Heart right ventricle (tissue), 16 donors: ENCODE measurements around the gene EVX2. TPM values are rescaled to one million over a fixed set of nuclear protein-coding genes. Genes with fewer than 3 reads are reported as not detected.

Experiments
- ATAC-seq, 8 donors: fragments of 200-7000 bp; cut with Tn5 transposase; one replicate each; pipeline ENCODE4 v1.9.1; 2020; ENCODE audit warnings: mild to moderate bottlenecking in 8 of 8, moderate library complexity in 8 of 8, moderate number of reproducible peaks in 1 of 8
- DNase-seq, 2 donors: peaks; one replicate each; pipeline ENCODE4 v3.0.0-alpha.2; 2020
- H3K27ac ChIP-seq, 10 donors: fragments of 200-600 bp; sonication (generic) in 2 of 10; one replicate each; pipeline versions ENCODE4 v1.5.0 to v1.8.0; 2020 to 2022; ENCODE audit warnings: mild to moderate bottlenecking in 3 of 10
- H3K27me3 ChIP-seq, 7 donors: fragments of 200-600 bp; one replicate each; pipeline ENCODE4 v1.8.0; 2021 to 2022; ENCODE audit warnings: mild to moderate bottlenecking in 2 of 7
- H3K36me3 ChIP-seq, 9 donors: fragments of 200-600 bp; sonication (generic) in 1 of 9; one replicate each; pipeline versions ENCODE4 v1.5.0 to v1.8.0; 2020 to 2022; ENCODE audit warnings: mild to moderate bottlenecking in 2 of 9
- H3K4me1 ChIP-seq, 9 donors: fragments of 200-600 bp; sonication (generic) in 1 of 9; one replicate each; pipeline versions ENCODE4 v1.5.0 to v1.8.0; 2020 to 2022; ENCODE audit warnings: mild to moderate bottlenecking in 4 of 9
- H3K4me3 ChIP-seq, 10 donors: fragments of 200-600 bp; sonication (generic) in 2 of 10; one replicate each; pipeline versions ENCODE4 v1.5.0 to v1.8.0; 2020 to 2022; ENCODE audit warnings: mild to moderate bottlenecking in 7 of 10, moderate library complexity in 2 of 10
- H3K9me3 ChIP-seq, 11 donors: fragments of 200-600 bp in 10 of 11; sonication (generic) in 2 of 11; one replicate each; pipeline versions ENCODE4 v1.5.0 to v1.8.0; 2013 to 2022; ENCODE audit warnings: mild to moderate bottlenecking in 2 of 11, control low read depth in 1 of 11, moderate library complexity in 1 of 11
- CTCF ChIP-seq, 9 donors: fragments of 200-600 bp; sonication (generic) in 2 of 9; IDR thresholded peaks; one replicate each; pipeline versions ENCODE4 v1.5.0 to v1.8.0; 2021 to 2022; ENCODE audit warnings: antibody characterized with exemption in 9 of 9, mild to moderate bottlenecking in 5 of 9, moderate library complexity in 1 of 9
- WGBS, 2 donors: extraction: QIAGEN DNeasy Blood & Tissue Kit; methylation state at CpG; one replicate each; pipeline ENCODE4 v1.1.7; 2013; ENCODE audit warnings: inconsistent platforms in 1 of 2; 5-methylcytosine and 5-hydroxymethylcytosine counted together
- intact Hi-C, 10 donors: fragments of 100-400 bp; cut with DNase I; formaldehyde crosslinking; loops; one replicate each; pipeline versions ENCODE4 v1.11.1 to v1.14.2; 2022
- polyA plus RNA-seq, 2 donors: library from polyadenylated mRNA; stranded (reverse); fragments of 200-250 nt; gene quantifications; one replicate each; pipeline ENCODE4 v1.2.3, GENCODE V29; 2013
- total RNA-seq, 10 donors: library from RNA; stranded (reverse); fragmentation: NEBNext Ultra II Directional in 3 of 10; extraction: Animal tissue kit (Norgen Biotek cat#: 25700) in 3 of 10; gene quantifications; one replicate each; pipeline versions ENCODE4 v1.2.1 to v1.2.4, GENCODE V29; 2021 to 2023
- donor health status: Arrhythmogenic right ventricular cardiomyopathy.
- donor health status: ischemic (EF 13 %, LVEDD 7.1; RV severe dilation, severe dysfunction).
- donor health status: healthy with polysubstance abuse.
- donor health status: DM: no; HTN: yes; CAD: no.
- donor health status: DM: no; HTN: no; CAD: no.
- donor health status: ischemic (EF 25% LVEDD 6.9; RV normal size, moderate dysfunction).
- donor health status: ischemic (EF 25% LVEDD 5.7; RV mildly dilated, moderate dysfunction).
- donor health status: healthy.
- donor health status: DM: yes; HTN: yes; CAD: no.
- donor health status: Ischemic cardiomyopathy.
- donor health status: ischemic (EF 35%, LVEDD 5.7; RV mildly dilated, moderate dysfunction).
- donor health status: nonischemic (EF 11% LVEDD 7.7; RV severe dilation, severe dysfunction).
- donor health status: DM: yes; HTN: yes; CAD: no.
- donor health status: PGD.
- donor health status: ischemic (EF 29% LVEDD 5.4; RV normal size, mild dysfunction).
- donor health status: nonischemic (EF 23%, LVEDD 6.1; RV moderate dilation, normal function).

Gene EVX2
- total and polyA plus RNA-seq, 12 donors: not detected

GRCh38 chr2:176103194-176103593 lies 19.4 kb upstream of the EVX2 start:
- Histone ChIP-seq H3K9me3 (no peaks in the 10 kb centered on the region), H3K27ac (no peak overlapping the region), H3K27me3 (peaks cover 65 to 99% (median 98%) of the 10 kb centered on the region in 7 donors), H3K36me3 (no peaks in the 10 kb centered on the region), H3K4me3 (no peak overlapping the region), H3K4me1 (peaks cover 5 to 38% (median 19%) of the 10 kb centered on the region in 9 donors)
- intact Hi-C loops: no loop called here
- WGBS, 2 donors: 20 to 27% methylated on average over 7 of the region's 7 CpGs
- no peak for DNase-seq
- no peak for TF ChIP-seq CTCF (IDR thresholded peaks at IDR 0.05)
- no peak for ATAC-seq

GRCh38 chr2:176102309-176102866 lies 18.6 kb upstream of the EVX2 start:
- Histone ChIP-seq H3K36me3 (no peaks in the 10 kb centered on the region), H3K9me3 (no peaks in the 10 kb centered on the region), H3K27me3 (peaks cover 65 to 100% (median 100%) of the 10 kb centered on the region in 7 donors), H3K4me3 (no peak overlapping the region), H3K27ac (no peak overlapping the region), H3K4me1 (peaks cover 4 to 45% (median 24%) of the 10 kb centered on the region in 9 donors)
- 12 to 13% methylated on average over 7 of the region's 7 CpGs for WGBS, 2 donors
- TF ChIP-seq CTCF (IDR thresholded peaks at IDR 0.05): no peak
- ATAC-seq (no peak), DNase-seq (no peak)
- intact Hi-C loops: no loop called here

GRCh38 chr2:176101842-176102241 lies 18.1 kb upstream of the EVX2 start:
- no peak for ATAC-seq
- H3K27me3 ChIP-seq: peaks cover 63 to 100% (median 100%) of the 10 kb centered on the region in 7 donors
- DNase-seq: no peak
- H3K36me3 ChIP-seq: no peaks in the 10 kb centered on the region
- intact Hi-C loops: no loop called here
- no peak overlapping the region for H3K27ac ChIP-seq
- H3K9me3 ChIP-seq: no peaks in the 10 kb centered on the region
- no peak overlapping the region for H3K4me3 ChIP-seq
- WGBS, 2 donors: 18 to 28% methylated on average over 5 of the region's 5 CpGs
- TF ChIP-seq CTCF (IDR thresholded peaks at IDR 0.05): no peak
- H3K4me1 ChIP-seq: peaks cover 0 to 45% (median 25%) of the 10 kb centered on the region in 9 donors

- DNase-seq (no peak), ATAC-seq (no peak)
- Histone ChIP-seq H3K4me3 (no peak overlapping the region), H3K4me1 (peaks cover 0 to 46% (median 24%) of the 10 kb centered on the region in 9 donors), H3K27ac (no peak overlapping the region), H3K9me3 (no peaks in the 10 kb centered on the region), H3K36me3 (no peaks in the 10 kb centered on the region), H3K27me3 (peaks cover 58 to 100% (median 100%) of the 10 kb centered on the region in 7 donors)
- 5 to 14% methylated on average over 2 of the region's 2 CpGs for WGBS, 2 donors
- intact Hi-C loops: no loop called here
- no peak for TF ChIP-seq CTCF (IDR thresholded peaks at IDR 0.05)
These were observed 17.6 kb upstream of the EVX2 start for GRCh38 chr2:176101216-176101830.
